Fibroblast of lung (primary cell): Measurements from ENCODE around the gene SESN1. TPM values are rescaled to one million over a fixed set of nuclear protein-coding genes. Genes with fewer than 3 reads are reported as not detected.
A peak's percentile ranks its signal among the peaks of the same experiment; 100 is the strongest.

Source experiments
- DNase-seq, 2 donors: peaks; one replicate each; pipeline versions ENCODE4 v3.0.0 to v3.0.0-alpha.2; 2010; ENCODE audit warnings: low read depth in 2 of 2
- H2AFZ ChIP-seq: 2 replicates; pipeline ENCODE4 v1.5.1; 2012; ENCODE audit warnings: low read length, control low read depth, inconsistent platforms
- H3K27ac ChIP-seq: 2 replicates; pipeline ENCODE4 v1.5.1; 2011; ENCODE audit warnings: low read length, control low read depth; ENCODE audit not compliant: insufficient read depth
- H3K27me3 ChIP-seq: 2 replicates; pipeline ENCODE4 v1.5.1; 2011; ENCODE audit warnings: mild to moderate bottlenecking, low read length; ENCODE audit not compliant: control insufficient read depth, insufficient read depth
- H3K36me3 ChIP-seq: 2 replicates; pipeline ENCODE4 v1.5.1; 2011; ENCODE audit warnings: low read length; ENCODE audit not compliant: control insufficient read depth, insufficient read depth
- H3K4me1 ChIP-seq: 2 replicates; pipeline ENCODE4 v1.5.1; 2011; ENCODE audit warnings: low read length; ENCODE audit not compliant: control insufficient read depth, insufficient read depth; ENCODE audit errors: extremely low read depth
- H3K4me2 ChIP-seq: 2 replicates; pipeline ENCODE4 v1.5.1; 2011; ENCODE audit warnings: low read length, control low read depth; ENCODE audit not compliant: insufficient read depth; ENCODE audit errors: extremely low read depth
- H3K4me3 ChIP-seq, 4 experiments: fragments of 200-600 bp in 1 of 4; sonication (generic) in 1 of 4; replicated peaks in 1 of 4; 2 replicates each; pipeline ENCODE4 v1.5.1; 2011 to 2016; ENCODE audit warnings: low read length in 4 of 4, low read depth in 3 of 4, mild to moderate bottlenecking in 3 of 4, control low read depth in 2 of 4, inconsistent platforms in 1 of 4, mixed read lengths in 1 of 4; ENCODE audit not compliant: insufficient read depth in 1 of 4; ENCODE audit errors: control extremely low read depth in 1 of 4
- H3K79me2 ChIP-seq: 2 replicates; pipeline ENCODE4 v1.5.1; 2012; ENCODE audit warnings: mild to moderate bottlenecking, low read length, inconsistent platforms; ENCODE audit not compliant: control insufficient read depth, insufficient read depth
- H3K9ac ChIP-seq: 2 replicates; pipeline ENCODE4 v1.5.1; 2011; ENCODE audit warnings: mild to moderate bottlenecking, low read length, control low read depth; ENCODE audit not compliant: insufficient read depth
- H3K9me3 ChIP-seq: 2 replicates; pipeline ENCODE4 v1.5.1; 2012; ENCODE audit warnings: low read depth, low read length; ENCODE audit not compliant: control insufficient read depth, insufficient read depth
- H4K20me1 ChIP-seq: 2 replicates; pipeline ENCODE4 v1.5.1; 2011; ENCODE audit warnings: low read length; ENCODE audit not compliant: control insufficient read depth, insufficient read depth; ENCODE audit errors: extremely low read depth
- EZH2 ChIP-seq: IDR thresholded peaks from 2 replicates; pipeline ENCODE4 v1.5.1; 2012; ENCODE audit warnings: low read length, control low read depth, mild to moderate bottlenecking; ENCODE audit errors: missing control alignments
- polyA plus RNA-seq, 2 donors: library from polyadenylated mRNA; depleted of rRNA in 1 of 2; stranded (reverse) in 1 of 2; unstranded in 1 of 2; fragments of >200 nt; gene quantifications; 2 replicates each; pipeline ENCODE4 v1.2.1, GENCODE V29; 2011 to 2012; ENCODE audit warnings: missing spikeins in 1 of 2
- total RNA-seq: library from RNA; depleted of rRNA; stranded (reverse); fragments of >200 nt; gene quantifications from 2 replicates; pipeline ENCODE4 v1.2.1, GENCODE V29; 2014
- TF ChIP-seq, protein P1 (sequence below), 2 donors: IDR thresholded peaks in 1 of 2; conservative IDR thresholded peaks in 1 of 2; 1 replicate in 1 of 2; 2 replicates in 1 of 2; pipeline ENCODE4 v1.5.1; 2011 to 2012; ENCODE audit warnings: low read length in 2 of 2, control low read depth in 1 of 2, inconsistent platforms in 1 of 2, low read depth in 1 of 2, mild to moderate bottlenecking in 1 of 2

Gene SESN1
- total and polyA plus RNA-seq, 2 donors (not counting 1 experiment from before 2014, with no cell fraction given): 16.7 to 34.5 TPM

DNA sequence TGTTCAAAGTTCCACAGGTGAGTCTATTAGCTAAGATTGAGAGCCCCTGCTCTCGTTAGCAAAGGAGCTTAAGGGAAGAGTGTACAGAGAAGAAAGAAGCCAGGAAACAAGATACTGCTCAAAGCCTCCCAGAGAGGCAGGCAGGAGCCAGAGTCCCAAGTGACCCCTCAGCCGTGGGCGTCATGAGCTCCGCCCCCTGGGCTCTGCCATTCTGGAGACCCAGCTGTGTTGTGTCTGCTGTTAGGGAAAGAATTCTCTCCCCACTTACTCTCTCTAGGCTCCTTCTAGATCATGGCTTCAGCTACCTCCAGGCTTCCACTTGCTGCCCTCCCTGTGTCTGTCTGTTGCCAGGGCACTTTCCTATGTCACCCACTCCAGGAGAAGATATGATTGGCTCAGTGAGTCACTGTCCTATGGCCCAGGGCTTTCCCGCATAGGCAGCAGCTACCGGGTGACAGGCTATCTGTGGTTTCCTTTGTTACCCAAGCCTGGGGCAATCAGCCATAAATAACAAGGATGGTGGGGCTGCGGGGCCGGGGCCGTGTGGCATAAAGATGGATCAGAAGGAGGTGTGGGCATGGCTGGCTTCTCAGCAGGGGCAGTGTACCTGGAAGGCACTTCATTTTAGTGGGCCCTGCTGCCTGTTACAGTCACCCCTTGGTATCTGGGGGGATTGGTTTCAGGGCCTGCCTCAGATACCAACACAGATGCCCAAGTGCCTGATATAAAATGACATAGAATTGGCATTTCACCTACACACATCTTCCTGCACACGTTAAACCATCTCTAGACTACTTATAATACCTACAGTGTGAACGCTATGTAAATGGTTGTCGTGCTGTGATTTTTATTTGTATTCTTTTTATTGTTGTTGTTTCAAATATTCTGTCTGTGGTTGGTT is 127.5 kb downstream of the SESN1 start:
- Histone ChIP-seq H3K4me3 (no peak overlapping the region), H3K9ac (no peak overlapping the region), H3K4me1 (no peaks in the 10 kb centered on the region), H3K36me3 (no peaks in the 10 kb centered on the region), H3K4me2 (peak overlapping the region; percentile 15), H2AFZ (no peak overlapping the region), H3K79me2 (no peaks in the 10 kb centered on the region), H3K27ac (no peak overlapping the region), H3K9me3 (no peaks in the 10 kb centered on the region), H4K20me1 (no peaks in the 10 kb centered on the region), H3K27me3 (no peaks in the 10 kb centered on the region)
- peak; percentile 29 to 65 for DNase-seq
- no peak for TF ChIP-seq EZH2
- TF ChIP-seq, protein P1, sequence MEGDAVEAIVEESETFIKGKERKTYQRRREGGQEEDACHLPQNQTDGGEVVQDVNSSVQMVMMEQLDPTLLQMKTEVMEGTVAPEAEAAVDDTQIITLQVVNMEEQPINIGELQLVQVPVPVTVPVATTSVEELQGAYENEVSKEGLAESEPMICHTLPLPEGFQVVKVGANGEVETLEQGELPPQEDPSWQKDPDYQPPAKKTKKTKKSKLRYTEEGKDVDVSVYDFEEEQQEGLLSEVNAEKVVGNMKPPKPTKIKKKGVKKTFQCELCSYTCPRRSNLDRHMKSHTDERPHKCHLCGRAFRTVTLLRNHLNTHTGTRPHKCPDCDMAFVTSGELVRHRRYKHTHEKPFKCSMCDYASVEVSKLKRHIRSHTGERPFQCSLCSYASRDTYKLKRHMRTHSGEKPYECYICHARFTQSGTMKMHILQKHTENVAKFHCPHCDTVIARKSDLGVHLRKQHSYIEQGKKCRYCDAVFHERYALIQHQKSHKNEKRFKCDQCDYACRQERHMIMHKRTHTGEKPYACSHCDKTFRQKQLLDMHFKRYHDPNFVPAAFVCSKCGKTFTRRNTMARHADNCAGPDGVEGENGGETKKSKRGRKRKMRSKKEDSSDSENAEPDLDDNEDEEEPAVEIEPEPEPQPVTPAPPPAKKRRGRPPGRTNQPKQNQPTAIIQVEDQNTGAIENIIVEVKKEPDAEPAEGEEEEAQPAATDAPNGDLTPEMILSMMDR (conservative IDR thresholded peaks at IDR 0.05 in 1 of 2, IDR thresholded peaks at IDR 0.05 in 1 of 2; ENCODE audit: low read depth in 1 of 2, low read length in 2 of 2): no peak

DNA sequence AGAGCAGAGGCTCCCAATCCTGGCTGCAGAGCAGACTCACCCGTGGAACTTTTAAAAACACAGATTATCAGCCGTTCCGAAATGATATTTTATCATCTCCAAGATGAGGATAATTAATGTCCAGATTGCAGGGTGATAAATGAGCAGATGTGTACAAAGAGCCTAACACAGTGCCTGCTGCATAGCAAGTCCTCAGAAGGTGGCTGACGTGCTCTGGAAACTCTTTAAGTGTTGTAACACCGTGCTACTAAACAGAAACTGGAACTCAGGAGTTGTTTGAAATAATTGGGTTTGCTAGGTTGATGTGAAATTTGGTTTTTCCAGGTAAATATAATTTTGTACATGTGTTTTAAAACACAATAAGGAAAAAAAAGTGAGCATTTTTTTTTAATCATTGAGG is 128.4 kb downstream of the SESN1 start:
- no peaks in the 10 kb centered on the region for H3K36me3 ChIP-seq
- no peak overlapping the region for H3K4me3 ChIP-seq
- no peaks in the 10 kb centered on the region for H3K4me1 ChIP-seq
- no peaks in the 10 kb centered on the region for H3K79me2 ChIP-seq
- TF ChIP-seq, protein P1 (conservative IDR thresholded peaks at IDR 0.05 in 1 of 2, IDR thresholded peaks at IDR 0.05 in 1 of 2; ENCODE audit: low read depth in 1 of 2, low read length in 2 of 2): no peak
- no peak for TF ChIP-seq EZH2
- no peak overlapping the region for H2AFZ ChIP-seq
- H3K4me2 ChIP-seq: no peak overlapping the region
- no peak overlapping the region for H3K27ac ChIP-seq
- no peak for DNase-seq
- H4K20me1 ChIP-seq: no peaks in the 10 kb centered on the region
- H3K9me3 ChIP-seq: no peaks in the 10 kb centered on the region
- no peaks in the 10 kb centered on the region for H3K27me3 ChIP-seq
- H3K9ac ChIP-seq: no peak overlapping the region

DNA sequence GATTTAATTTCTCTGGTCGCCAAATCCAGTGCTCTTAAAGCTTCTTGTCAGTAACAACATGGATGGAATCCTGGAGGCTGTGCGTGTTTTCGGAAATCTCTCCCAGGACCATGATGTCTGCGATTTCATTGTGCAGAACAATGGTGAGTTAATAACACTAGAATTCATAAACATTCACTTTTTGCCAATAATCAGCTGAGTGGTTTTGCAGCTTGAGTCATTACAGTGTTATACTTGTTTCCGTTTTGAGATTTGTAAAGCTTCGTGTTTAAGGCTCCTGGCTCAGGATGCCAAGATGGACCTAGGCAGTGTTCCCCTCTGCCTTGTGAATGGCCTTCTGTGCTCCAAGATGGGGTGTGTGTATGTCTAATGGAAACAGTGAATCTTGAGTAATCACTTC is 132.7 kb downstream of the SESN1 start:
- Histone ChIP-seq H3K27me3 (no peaks in the 10 kb centered on the region), H3K36me3 (no peaks in the 10 kb centered on the region), H2AFZ (no peak overlapping the region), H3K27ac (no peak overlapping the region), H3K9me3 (no peaks in the 10 kb centered on the region), H3K4me2 (peak overlapping the region; percentile 51), H3K79me2 (no peaks in the 10 kb centered on the region), H3K4me1 (no peaks in the 10 kb centered on the region), H4K20me1 (no peaks in the 10 kb centered on the region), H3K4me3 (no peak overlapping the region), H3K9ac (no peak overlapping the region)
- TF ChIP-seq EZH2: no peak
- TF ChIP-seq, protein P1 (conservative IDR thresholded peaks at IDR 0.05 in 1 of 2, IDR thresholded peaks at IDR 0.05 in 1 of 2; ENCODE audit: low read depth in 1 of 2, low read length in 2 of 2): no peak
- DNase-seq: peak; percentile 89
